IMR-90 (cell line): ENCODE data around the gene KCNIP3. TPM values are rescaled to one million over a fixed set of nuclear protein-coding genes. Genes with fewer than 3 reads are reported as not detected.

Experiments
- ATAC-seq: fragments of 200-7000 bp; cut with Tn5 transposase; 2 replicates; pipeline ENCODE4 v1.9.1; 2020; ENCODE audit warnings: low read depth, mild to moderate bottlenecking, moderate library complexity
- BruUV-seq: library from RNA; stranded (reverse); fragments of 400-500 nt; replicated peaks from 2 replicates; lab custom pipeline; 2021; lab: Mats Ljungman, UMichigan
- CTCF ChIA-PET: fragments of 300-600 bp; formaldehyde crosslinking; extraction: SDS; loops from one replicate; lab custom pipeline; 2021; ENCODE audit warnings: antibody characterized with exemption; lab: Yijun Ruan, JAX
- POLR2A ChIA-PET: fragments of 300-600 bp; sonication (Branson Sonifier 250); formaldehyde crosslinking; loops from one replicate; lab custom pipeline; 2022; ENCODE audit warnings: antibody characterized with exemption; ENCODE audit not compliant: unreplicated experiment; lab: Charles Lee
- DNase-seq: peaks from one replicate; pipeline ENCODE4 v3.0.0; 2013
- H2AFZ ChIP-seq: replicated peaks from 2 replicates; pipeline ENCODE3; 2013; ENCODE audit warnings: low read length, mild to moderate bottlenecking; ENCODE audit not compliant: poor library complexity
- H2AK5ac ChIP-seq: 2 replicates; pipeline ENCODE4 v1.6.1; 2013; ENCODE audit warnings: low read depth, low read length, inconsistent platforms
- H2AK9ac ChIP-seq: replicated peaks from 2 replicates; pipeline ENCODE3; 2013; ENCODE audit warnings: mild to moderate bottlenecking, low read depth, low read length, moderate library complexity; ENCODE audit not compliant: poor library complexity
- H2BK120ac ChIP-seq: 2 replicates; pipeline ENCODE4 v1.6.1; 2013; ENCODE audit warnings: low read depth, low read length, inconsistent platforms
- H2BK15ac ChIP-seq: 3 replicates; pipeline ENCODE4 v1.6.1; 2013; ENCODE audit warnings: low read depth, low read length, inconsistent platforms
- H2BK20ac ChIP-seq: 2 replicates; pipeline ENCODE4 v1.6.1; 2013; ENCODE audit warnings: low read depth, mild to moderate bottlenecking, inconsistent platforms, low read length, moderate library complexity
- H2BK5ac ChIP-seq: 2 replicates; pipeline ENCODE4 v1.6.1; 2013; ENCODE audit warnings: mild to moderate bottlenecking, low read depth, low read length, inconsistent platforms; ENCODE audit not compliant: poor library complexity, severe bottlenecking
- H3K14ac ChIP-seq: replicated peaks from 2 replicates; pipeline ENCODE4 v1.6.1; 2013; ENCODE audit warnings: low read depth, low read length, inconsistent platforms
- H3K18ac ChIP-seq: 2 replicates; pipeline ENCODE4 v1.6.1; 2013; ENCODE audit warnings: low read depth, low read length, control low read depth
- H3K23ac ChIP-seq: 2 replicates; pipeline ENCODE4 v1.6.1; 2013; ENCODE audit warnings: low read depth, low read length, inconsistent platforms
- H3K27ac ChIP-seq: 2 replicates; pipeline ENCODE4 v1.5.1; 2013; ENCODE audit warnings: mild to moderate bottlenecking, control low read depth, low read length; ENCODE audit not compliant: insufficient read depth
- H3K27me3 ChIP-seq: 2 replicates; pipeline ENCODE4 v1.6.1; 2013; ENCODE audit warnings: low read length; ENCODE audit not compliant: control insufficient read depth, insufficient read depth
- H3K36me3 ChIP-seq: 2 replicates; pipeline ENCODE4 v1.6.1; 2013; ENCODE audit warnings: low read length, mixed read lengths; ENCODE audit not compliant: control insufficient read depth, insufficient read depth
- H3K4ac ChIP-seq: 2 replicates; pipeline ENCODE4 v1.6.1; 2013; ENCODE audit warnings: low read depth, low read length, inconsistent platforms
- H3K4me1 ChIP-seq: 2 replicates; pipeline ENCODE4 v1.6.1; 2013; ENCODE audit warnings: low read length, mixed read lengths; ENCODE audit not compliant: control insufficient read depth, insufficient read depth
- H3K4me2 ChIP-seq: 2 replicates; pipeline ENCODE4 v1.6.1; 2013; ENCODE audit warnings: low read depth, mild to moderate bottlenecking, control low read depth, low read length, moderate library complexity
- H3K4me3 ChIP-seq: 2 replicates; pipeline ENCODE4 v1.5.1; 2013; ENCODE audit warnings: low read depth, mild to moderate bottlenecking, control low read depth, low read length, moderate library complexity; ENCODE audit not compliant: insufficient read depth
- H3K56ac ChIP-seq: 2 replicates; pipeline ENCODE4 v1.6.1; 2013; ENCODE audit warnings: low read length, inconsistent platforms; ENCODE audit not compliant: insufficient read depth; ENCODE audit errors: extremely low read depth
- H3K79me1 ChIP-seq, 2 experiments: 2 replicates each; pipeline ENCODE4 v1.6.1; 2013; ENCODE audit warnings: low read length in 2 of 2, inconsistent platforms in 1 of 2, low read depth in 1 of 2
- H3K9ac ChIP-seq: 2 replicates; pipeline ENCODE4 v1.6.1; 2013; ENCODE audit warnings: low read depth, low read length, control low read depth
- H3K9me1 ChIP-seq: 2 replicates; pipeline ENCODE4 v1.6.1; 2013; ENCODE audit warnings: low read length, inconsistent platforms; ENCODE audit not compliant: insufficient read depth
- H3K9me3 ChIP-seq: 2 replicates; pipeline ENCODE4 v1.6.1; 2013; ENCODE audit warnings: low read length; ENCODE audit not compliant: control insufficient read depth, insufficient read depth
- H4K20me1 ChIP-seq: 2 replicates; pipeline ENCODE4 v1.6.1; 2013; ENCODE audit warnings: low read length, inconsistent platforms; ENCODE audit not compliant: insufficient read depth
- H4K5ac ChIP-seq: 2 replicates; pipeline ENCODE4 v1.6.1; 2013; ENCODE audit warnings: mild to moderate bottlenecking, low read depth, low read length, control low read depth
- H4K8ac ChIP-seq, 2 experiments: 2 replicates each; pipeline ENCODE4 v1.6.1; 2013; ENCODE audit warnings: low read depth in 2 of 2, low read length in 2 of 2, control low read depth in 1 of 2, inconsistent platforms in 1 of 2
- H4K91ac ChIP-seq: 2 replicates; pipeline ENCODE4 v1.6.1; 2013; ENCODE audit warnings: low read depth, low read length, inconsistent platforms; ENCODE audit not compliant: insufficient read depth
- BHLHE40 ChIP-seq: fragments of 150-350 bp; IDR thresholded peaks from 2 replicates; pipeline ENCODE4 v1.6.1; 2016; ENCODE audit warnings: mild to moderate bottlenecking, low read depth, low read length
- CEBPB ChIP-seq: IDR thresholded peaks from 2 replicates; pipeline ENCODE4 v1.6.1; 2012; ENCODE audit warnings: low read depth, low read length, improper control_type of control experiment
- CHD1 ChIP-seq: IDR thresholded peaks from 2 replicates; pipeline ENCODE4 v1.6.1; 2012; ENCODE audit warnings: low read depth, low read length, improper control_type of control experiment
- CTCF ChIP-seq: conservative IDR thresholded peaks from 2 replicates; pipeline ENCODE4 v1.5.1; 2012; ENCODE audit warnings: mild to moderate bottlenecking, low read depth, low read length, improper control_type of control experiment
- ELK1 ChIP-seq: fragments of 150-350 bp; IDR thresholded peaks from 2 replicates; pipeline ENCODE4 v1.6.1; 2016; ENCODE audit warnings: low read depth, mild to moderate bottlenecking, low read length, moderate library complexity, borderline replicate concordance
- FOS ChIP-seq: fragments of 150-350 bp; IDR thresholded peaks from 2 replicates; pipeline ENCODE4 v1.6.1; 2016; ENCODE audit warnings: low read depth, low read length
- MAFK ChIP-seq: IDR thresholded peaks from 2 replicates; pipeline ENCODE4 v1.6.1; 2012; ENCODE audit warnings: low read depth, low read length, improper control_type of control experiment
- MAZ ChIP-seq: IDR thresholded peaks from 2 replicates; pipeline ENCODE4 v1.6.1; 2012; ENCODE audit warnings: low read depth, mild to moderate bottlenecking, low read length, improper control_type of control experiment, moderate library complexity, borderline replicate concordance
- MXI1 ChIP-seq: IDR thresholded peaks from 2 replicates; pipeline ENCODE4 v1.6.1; 2012; ENCODE audit warnings: low read depth, mild to moderate bottlenecking, low read length, moderate library complexity, borderline replicate concordance
- NFE2L2 ChIP-seq: fragments of 150-350 bp; IDR thresholded peaks from 2 replicates; pipeline ENCODE4 v1.6.1; 2016; ENCODE audit warnings: low read depth, mild to moderate bottlenecking, low read length
- POLR2A ChIP-seq: IDR thresholded peaks from 2 replicates; pipeline ENCODE4 v1.6.1; 2012; ENCODE audit warnings: mild to moderate bottlenecking, low read depth, low read length
- RAD21 ChIP-seq: IDR thresholded peaks from 2 replicates; pipeline ENCODE4 v1.6.1; 2012; ENCODE audit warnings: low read length, improper control_type of control experiment
- RCOR1 ChIP-seq: IDR thresholded peaks from 2 replicates; pipeline ENCODE4 v1.6.1; 2012; ENCODE audit warnings: mild to moderate bottlenecking, low read length, improper control_type of control experiment; ENCODE audit not compliant: insufficient replicate concordance
- RFX5 ChIP-seq: IDR thresholded peaks from 2 replicates; pipeline ENCODE4 v1.8.0; 2012; ENCODE audit warnings: low read depth, mild to moderate bottlenecking, low read length, moderate library complexity
- USF2 ChIP-seq: fragments of 150-350 bp; IDR thresholded peaks from 2 replicates; pipeline ENCODE4 v1.6.1; 2017; ENCODE audit warnings: mild to moderate bottlenecking, antibody characterized with exemption, low read length, low read depth
- WGBS, 2 experiments: methylation state at CpG; one replicate each; pipeline versions ENCODE4 v1.1.5 to v1.1.7; 2013; ENCODE audit warnings: missing lambda C conversion rate in 2 of 2; ENCODE audit not compliant: insufficient read length in 1 of 2; ENCODE audit errors: extremely low coverage in 2 of 2; 5-methylcytosine and 5-hydroxymethylcytosine counted together
- dilution Hi-C: fragments of 300-500 bp; cut with HindIII; formaldehyde crosslinking; loops from one replicate; pipeline ENCODE4 v1.14.3; 2018; ENCODE audit warnings: low sequenced_read_pairs; ENCODE audit not compliant: unreplicated experiment
- in situ Hi-C: fragments of 300-500 bp; cut with MboI; formaldehyde crosslinking; loops from 3 replicates; pipeline ENCODE4 v1.14.3; 2019; ENCODE audit warnings: low sequenced_read_pairs, inconsistent platforms, mixed read lengths
- intact Hi-C: fragments of 100-400 bp; cut with micrococcal nuclease; formaldehyde crosslinking; loops from 2 replicates; pipeline ENCODE4 v1.10.0; 2022
- polyA plus RNA-seq, 3 experiments: library from polyadenylated mRNA; depleted of rRNA; stranded (reverse); fragments of >200 nt; gene quantifications; 2 replicates each; pipeline ENCODE4 v1.2.3, GENCODE V29; 2012; ENCODE audit warnings: low replicate concordance in 1 of 3
- total RNA-seq: library from RNA; depleted of rRNA; stranded (reverse); fragments of >200 nt; gene quantifications from 2 replicates; pipeline ENCODE4 v1.2.3, GENCODE V29; 2012

The KCNIP3 gene
- total and polyA plus RNA-seq, 2 of the 4 experiments (the other 2 are of a cell fraction) = 0.72 to 1.4 TPM

- H4K91ac ChIP-seq = no peak overlapping the region
- no peak overlapping the region for H2AFZ ChIP-seq
- H4K5ac ChIP-seq = no peak overlapping the region
- H2AK9ac ChIP-seq = no peak overlapping the region
- H3K36me3 ChIP-seq = no peaks in the 10 kb centered on the region
- no peak overlapping the region for H3K56ac ChIP-seq
- no peak overlapping the region for H3K4ac ChIP-seq
- in situ Hi-C loops (no loop called here), intact Hi-C loops (no loop called here), dilution Hi-C loops (no loop called here)
- no peaks in the 10 kb centered on the region for H3K79me1 ChIP-seq
- no peak overlapping the region for H3K27ac ChIP-seq
- no peaks in the 10 kb centered on the region for H4K20me1 ChIP-seq
- POLR2A ChIA-PET = no interaction called here
- no peak overlapping the region for H3K18ac ChIP-seq
- H4K8ac ChIP-seq = no peak overlapping the region
- ATAC-seq (no peak), DNase-seq (no peak)
- H3K27me3 ChIP-seq = peaks cover 6% of the 10 kb centered on the region; the same call in 1 of the 2 replicates
- CTCF ChIA-PET = interaction anchor here (0.9 kb wide), 1 partner anchor 48 kb away, joined by 3 read pairs; no protein-coding TSS in a partner anchor
- no peak overlapping the region; the same call in 1 of the 2 replicates for H3K23ac ChIP-seq
- H2BK20ac ChIP-seq = no peak overlapping the region
- no peak overlapping the region for H3K14ac ChIP-seq
- no peak overlapping the region for H2BK120ac ChIP-seq
- no peak overlapping the region for H2BK5ac ChIP-seq
- no peaks in the 10 kb centered on the region for H3K9me3 ChIP-seq
- no peak for TF ChIP-seq CTCF
- TF ChIP-seq MAFK = no peak
- no peak for TF ChIP-seq RFX5
- no peak for TF ChIP-seq USF2
- TF ChIP-seq MXI1 = no peak
- no peak for TF ChIP-seq CEBPB
- no peak for TF ChIP-seq RAD21
- no peak for TF ChIP-seq POLR2A
- TF ChIP-seq MAZ = no peak
- TF ChIP-seq RCOR1 = no peak
- TF ChIP-seq ELK1 = no peak
- TF ChIP-seq BHLHE40 = no peak
- no peak for TF ChIP-seq CHD1
- no peak for TF ChIP-seq FOS
- no peak for TF ChIP-seq NFE2L2
- H3K4me2 ChIP-seq = no peak overlapping the region
- H3K9me1 ChIP-seq = no peaks in the 10 kb centered on the region
- no peaks in the 10 kb centered on the region for H3K4me1 ChIP-seq
- no peak overlapping the region for H3K9ac ChIP-seq
- 90% methylated on average over 2 of the region's 8 CpGs; no CpG with 5 or more reads in 1 of the 2 experiments for WGBS, 2 experiments
- H2AK5ac ChIP-seq = no peak overlapping the region
- no peak overlapping the region for H3K4me3 ChIP-seq
- no peak overlapping the region for H2BK15ac ChIP-seq
- BruUV-seq = no TSS peak
Measured at GRCh38 chr2:95392730-95393455, 95.7 kb downstream of the KCNIP3 start.
